Calu3 (cell line): Measurements from ENCODE around the gene COL4A4. TPM values are rescaled to one million over a fixed set of nuclear protein-coding genes. Genes with fewer than 3 reads are reported as not detected.

Experiments
- BruUV-seq: library from RNA; stranded (reverse); fragments of 400-500 nt; replicated peaks from 2 replicates; lab custom pipeline; 2021; lab: Mats Ljungman, UMichigan
- CTCF ChIA-PET: fragments of 300-600 bp; sonication (Branson Sonifier 250); formaldehyde crosslinking; loops from one replicate; lab custom pipeline; 2022; ENCODE audit warnings: antibody characterized with exemption; lab: Charles Lee
- DNase-seq: peaks from one replicate; pipeline ENCODE4 v3.0.0; 2022
- H3K27ac Mint-ChIP-seq: one replicate; pipeline ENCODE4 v1.8.0; 2022; ENCODE audit warnings: mixed read lengths; ENCODE audit not compliant: unreplicated experiment
- H3K27me3 Mint-ChIP-seq: one replicate; pipeline ENCODE4 v1.8.0; 2022; ENCODE audit warnings: mixed read lengths; ENCODE audit not compliant: unreplicated experiment
- H3K36me3 Mint-ChIP-seq: one replicate; pipeline ENCODE4 v1.8.0; 2022; ENCODE audit warnings: mild to moderate bottlenecking, moderate library complexity, mixed read lengths; ENCODE audit not compliant: insufficient read depth, unreplicated experiment
- H3K4me1 Mint-ChIP-seq: one replicate; pipeline ENCODE4 v1.8.0; 2022; ENCODE audit warnings: mild to moderate bottlenecking, low read depth, mixed read lengths; ENCODE audit not compliant: unreplicated experiment
- H3K4me3 Mint-ChIP-seq: one replicate; pipeline ENCODE4 v1.8.0; 2022; ENCODE audit warnings: mild to moderate bottlenecking, low read depth, moderate library complexity, mixed read lengths; ENCODE audit not compliant: unreplicated experiment
- H3K9me3 Mint-ChIP-seq: one replicate; pipeline ENCODE4 v1.8.0; 2022; ENCODE audit warnings: low read depth, mixed read lengths; ENCODE audit not compliant: unreplicated experiment
- CTCF ChIP-seq: fragments of 200-600 bp; IDR thresholded peaks from one replicate; pipeline ENCODE4 v1.8.0; 2022; ENCODE audit warnings: antibody characterized with exemption; ENCODE audit not compliant: unreplicated experiment
- intact Hi-C: fragments of 100-400 bp; cut with micrococcal nuclease; formaldehyde crosslinking; loops from one replicate; pipeline ENCODE4 v1.10.0; 2022; ENCODE audit not compliant: unreplicated experiment
- total RNA-seq: library from RNA; stranded (reverse); gene quantifications from 2 replicates; pipeline ENCODE4 v1.2.3, GENCODE V29; 2022

The COL4A4 gene
- total RNA-seq, 1 experiment from 2014 or later, result 17.2 TPM

- no peaks in the 10 kb centered on the region for H3K4me1 Mint-ChIP-seq
- no peaks in the 10 kb centered on the region for H3K36me3 Mint-ChIP-seq
- no peak for DNase-seq
- H3K4me3 Mint-ChIP-seq, result no peak overlapping the region
- CTCF ChIA-PET, result no interaction called here
- H3K27ac Mint-ChIP-seq, result no peak overlapping the region
- intact Hi-C loops, result no loop called here
- no peak for TF ChIP-seq CTCF
- no peaks in the 10 kb centered on the region for H3K27me3 Mint-ChIP-seq
- BruUV-seq, result no TSS peak
- H3K9me3 Mint-ChIP-seq, result no peaks in the 10 kb centered on the region
These were observed 201.7 kb downstream of the COL4A4 start for GRCh38 chr2:226962176-226962773.

GRCh38 chr2:226959418-226959817, 204.6 kb downstream of the COL4A4 start:
- TF ChIP-seq CTCF, result no peak
- H3K9me3 Mint-ChIP-seq, result no peaks in the 10 kb centered on the region
- CTCF ChIA-PET, result no interaction called here
- BruUV-seq, result no TSS peak
- H3K4me3 Mint-ChIP-seq, result no peak overlapping the region
- H3K4me1 Mint-ChIP-seq, result no peaks in the 10 kb centered on the region
- H3K27ac Mint-ChIP-seq, result no peak overlapping the region
- no peak for DNase-seq
- H3K36me3 Mint-ChIP-seq, result no peaks in the 10 kb centered on the region
- no peaks in the 10 kb centered on the region for H3K27me3 Mint-ChIP-seq
- intact Hi-C loops, result no loop called here

- Mint-ChIP-seq H3K36me3 (no peaks in the 10 kb centered on the region), H3K9me3 (no peaks in the 10 kb centered on the region), H3K4me1 (no peaks in the 10 kb centered on the region), H3K4me3 (no peak overlapping the region), H3K27ac (no peak overlapping the region), H3K27me3 (no peaks in the 10 kb centered on the region)
- intact Hi-C loops, result no loop called here
- no peak for TF ChIP-seq CTCF
- CTCF ChIA-PET, result no interaction called here
- DNase-seq, result no peak
- no TSS peak for BruUV-seq
These were observed 207.3 kb downstream of the COL4A4 start for GRCh38 chr2:226956659-226957058.

- H3K27ac Mint-ChIP-seq, result no peak overlapping the region
- TF ChIP-seq CTCF, result no peak
- intact Hi-C loops, result no loop called here
- no peak for DNase-seq
- no peaks in the 10 kb centered on the region for H3K27me3 Mint-ChIP-seq
- no peak overlapping the region for H3K4me3 Mint-ChIP-seq
- H3K4me1 Mint-ChIP-seq, result no peaks in the 10 kb centered on the region
- no TSS peak for BruUV-seq
- H3K36me3 Mint-ChIP-seq, result no peaks in the 10 kb centered on the region
- CTCF ChIA-PET, result interaction anchor here (0.7 kb wide), 1 partner anchor 504 kb away, joined by 3 read pairs; no protein-coding TSS in a partner anchor
- H3K9me3 Mint-ChIP-seq, result no peaks in the 10 kb centered on the region
These were observed 210.2 kb downstream of the COL4A4 start for GRCh38 chr2:226953826-226954225.
